ENCODE data around the gene LRPAP1.

DNA sequence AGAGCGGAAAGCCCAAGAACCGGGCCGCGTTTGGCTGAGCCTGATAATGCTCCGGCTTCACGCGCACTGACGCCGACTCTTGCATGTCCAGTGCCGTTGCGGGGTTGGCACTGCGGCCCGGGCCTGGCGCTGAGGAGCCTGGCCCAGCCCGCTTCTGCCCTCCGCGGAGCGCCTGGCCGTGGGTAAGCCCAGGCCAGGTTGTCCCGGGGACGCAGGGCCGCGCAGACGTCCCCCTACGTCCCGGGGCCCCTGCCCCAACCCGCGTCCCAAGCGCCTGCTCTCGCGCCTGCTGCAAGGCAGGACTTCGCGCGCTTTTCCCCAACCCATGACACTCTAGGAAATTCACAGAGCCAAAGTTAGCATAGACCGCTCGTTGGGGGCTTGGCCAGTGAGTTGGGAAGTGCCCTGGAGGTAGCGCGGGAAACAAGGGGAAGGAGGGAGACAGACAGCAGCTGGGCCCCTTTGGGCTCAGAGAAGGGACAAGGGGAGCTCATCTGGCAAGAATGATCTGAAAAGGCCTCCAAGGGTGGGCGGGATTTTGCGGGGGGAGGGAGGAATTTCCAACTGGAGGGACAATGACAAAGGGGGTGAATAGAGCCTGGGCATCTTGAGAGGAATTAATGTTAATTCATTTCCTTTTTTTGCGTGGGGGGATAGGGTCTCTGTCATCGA, 665 bp upstream of the LRPAP1 start:
- TF ChIP-seq CTCF (IDR thresholded peaks at IDR 0.05; ENCODE audit: low read depth, low read length) (no peak), POLR2A (IDR thresholded peaks at IDR 0.05; ENCODE audit: extremely low read depth, insufficient read length) (no peak), MYC (IDR thresholded peaks at IDR 0.05; ENCODE audit: low read depth, low read length) (no peak)
- TF ChIP-seq, protein P1, sequence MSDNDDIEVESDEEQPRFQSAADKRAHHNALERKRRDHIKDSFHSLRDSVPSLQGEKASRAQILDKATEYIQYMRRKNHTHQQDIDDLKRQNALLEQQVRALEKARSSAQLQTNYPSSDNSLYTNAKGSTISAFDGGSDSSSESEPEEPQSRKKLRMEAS (IDR thresholded peaks at IDR 0.05; ENCODE audit: low read depth, low read length), result no peak

All from NB4 (cell line).